ENCODE measurements around the gene RYR2. TPM values are rescaled to one million over a fixed set of nuclear protein-coding genes. Genes with fewer than 3 reads are reported as not detected.
A peak's percentile ranks its signal among the peaks of the same experiment; 100 is the strongest.

The RYR2 gene
- total and polyA plus RNA-seq, 11 donors, result 77.7 to 1,319 (median 805) TPM

DNA sequence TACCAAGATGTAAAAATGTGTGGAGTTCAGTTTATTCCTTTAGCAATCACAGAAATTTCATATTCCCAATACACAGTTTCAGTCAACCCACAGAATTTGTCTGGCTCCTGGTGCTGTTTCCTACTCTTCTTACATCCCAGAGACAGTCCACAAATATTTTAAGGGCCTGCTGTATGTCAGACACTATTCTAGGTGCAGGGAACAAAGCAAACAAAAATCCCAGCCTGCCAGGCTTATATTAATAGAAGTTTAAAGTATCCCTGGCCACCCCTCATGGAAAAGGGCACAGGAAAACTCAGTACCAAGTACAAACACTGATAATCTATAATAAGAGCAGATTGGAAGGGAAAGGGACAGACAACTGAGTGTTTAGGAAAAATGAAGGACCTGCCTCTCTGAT lies 653.9 kb downstream of the RYR2 start:
- Histone ChIP-seq H3K9me3 (no peaks in the 10 kb centered on the region), H3K27me3 (no peaks in the 10 kb centered on the region), H3K27ac (peak overlapping the region; percentile 56 to 95 (median 82)), H3K36me3 (peaks cover 0 to 34% (median 0%) of the 10 kb centered on the region in 9 donors), H3K4me1 (peaks cover 0 to 81% (median 8%) of the 10 kb centered on the region in 12 donors), H3K4me3 (no peak overlapping the region)
- ATAC-seq (peak; percentile 86 to 91 (median 90)), DNase-seq (peak in 2 of 5 donors; percentile 33 to 35)
- no peak for TF ChIP-seq POLR2A (IDR thresholded peaks at IDR 0.05)
- TF ChIP-seq, protein P1, sequence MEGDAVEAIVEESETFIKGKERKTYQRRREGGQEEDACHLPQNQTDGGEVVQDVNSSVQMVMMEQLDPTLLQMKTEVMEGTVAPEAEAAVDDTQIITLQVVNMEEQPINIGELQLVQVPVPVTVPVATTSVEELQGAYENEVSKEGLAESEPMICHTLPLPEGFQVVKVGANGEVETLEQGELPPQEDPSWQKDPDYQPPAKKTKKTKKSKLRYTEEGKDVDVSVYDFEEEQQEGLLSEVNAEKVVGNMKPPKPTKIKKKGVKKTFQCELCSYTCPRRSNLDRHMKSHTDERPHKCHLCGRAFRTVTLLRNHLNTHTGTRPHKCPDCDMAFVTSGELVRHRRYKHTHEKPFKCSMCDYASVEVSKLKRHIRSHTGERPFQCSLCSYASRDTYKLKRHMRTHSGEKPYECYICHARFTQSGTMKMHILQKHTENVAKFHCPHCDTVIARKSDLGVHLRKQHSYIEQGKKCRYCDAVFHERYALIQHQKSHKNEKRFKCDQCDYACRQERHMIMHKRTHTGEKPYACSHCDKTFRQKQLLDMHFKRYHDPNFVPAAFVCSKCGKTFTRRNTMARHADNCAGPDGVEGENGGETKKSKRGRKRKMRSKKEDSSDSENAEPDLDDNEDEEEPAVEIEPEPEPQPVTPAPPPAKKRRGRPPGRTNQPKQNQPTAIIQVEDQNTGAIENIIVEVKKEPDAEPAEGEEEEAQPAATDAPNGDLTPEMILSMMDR (IDR thresholded peaks at IDR 0.05), result no peak
- intact Hi-C loops (cut with DNase I), result no loop called here

DNA sequence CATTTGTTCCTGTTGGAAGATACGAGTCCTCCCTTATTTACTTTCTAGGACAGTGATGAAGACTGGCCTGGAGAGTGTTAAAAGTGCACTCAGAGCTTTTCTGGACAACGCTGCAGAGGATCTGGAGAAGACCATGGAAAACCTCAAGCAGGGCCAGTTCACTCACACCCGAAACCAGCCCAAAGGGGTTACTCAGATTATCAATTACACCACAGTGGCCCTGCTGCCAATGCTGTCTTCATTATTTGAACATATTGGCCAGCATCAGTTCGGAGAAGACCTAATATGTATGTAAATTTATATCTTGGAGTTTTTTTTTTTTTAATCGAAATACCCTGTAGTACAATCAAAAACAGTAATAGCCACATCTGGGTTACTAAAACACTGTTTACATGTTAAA lies 658.2 kb downstream of the RYR2 start:
- intact Hi-C loops (cut with DNase I), result no loop called here
- Histone ChIP-seq H3K27ac (peak overlapping the region in 2 of 12 donors; percentile 0 to 13), H3K4me3 (no peak overlapping the region), H3K27me3 (no peaks in the 10 kb centered on the region), H3K36me3 (peaks cover 0 to 51% (median 0%) of the 10 kb centered on the region in 9 donors), H3K4me1 (peaks cover 0 to 66% (median 7%) of the 10 kb centered on the region in 12 donors), H3K9me3 (no peaks in the 10 kb centered on the region)
- DNase-seq (no peak), ATAC-seq (peak in 1 of 4 donors; percentile 3)
- 58 to 66% (median 61%) methylated on average over 5 of the region's 5 CpGs for WGBS, 4 donors
- TF ChIP-seq POLR2A (IDR thresholded peaks at IDR 0.05), result no peak
- TF ChIP-seq, protein P1 (IDR thresholded peaks at IDR 0.05), result no peak

DNA sequence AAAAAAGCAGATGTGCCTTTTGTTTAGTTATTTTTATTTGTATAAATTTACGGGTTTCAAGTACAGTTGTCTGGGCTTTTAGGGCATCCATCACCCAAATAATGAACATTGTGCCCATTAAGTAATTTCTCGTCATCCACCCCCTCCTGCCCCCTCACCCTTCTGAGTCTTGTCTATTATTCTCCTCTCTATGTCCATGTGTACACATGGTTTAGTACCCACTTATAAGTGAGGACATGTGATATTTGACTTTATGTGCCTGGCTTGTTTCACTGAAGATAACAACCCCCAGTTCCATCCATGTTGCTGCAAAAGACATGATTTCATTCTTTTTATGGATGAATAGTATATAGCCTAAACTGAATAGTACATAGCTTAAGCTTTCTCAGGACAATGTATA lies 659.5 kb downstream of the RYR2 start:
- DNase-seq (no peak), ATAC-seq (peak in 3 of 4 donors; percentile 48 to 62 (median 52))
- WGBS, 4 donors, result 55 to 70% (median 58%) methylated on average over 2 of the region's 2 CpGs
- H3K4me3 ChIP-seq, result no peak overlapping the region
- peaks cover 0 to 51% (median 0%) of the 10 kb centered on the region in 9 donors for H3K36me3 ChIP-seq
- peak overlapping the region in 2 of 12 donors; percentile 36 to 44 for H3K27ac ChIP-seq
- TF ChIP-seq, protein P1 (IDR thresholded peaks at IDR 0.05), result no peak
- no peak for TF ChIP-seq POLR2A (IDR thresholded peaks at IDR 0.05)
- peaks cover 0 to 56% (median 8%) of the 10 kb centered on the region in 12 donors for H3K4me1 ChIP-seq
- no peaks in the 10 kb centered on the region for H3K9me3 ChIP-seq
- no peaks in the 10 kb centered on the region for H3K27me3 ChIP-seq
- intact Hi-C loops (cut with DNase I), result no loop called here

DNA sequence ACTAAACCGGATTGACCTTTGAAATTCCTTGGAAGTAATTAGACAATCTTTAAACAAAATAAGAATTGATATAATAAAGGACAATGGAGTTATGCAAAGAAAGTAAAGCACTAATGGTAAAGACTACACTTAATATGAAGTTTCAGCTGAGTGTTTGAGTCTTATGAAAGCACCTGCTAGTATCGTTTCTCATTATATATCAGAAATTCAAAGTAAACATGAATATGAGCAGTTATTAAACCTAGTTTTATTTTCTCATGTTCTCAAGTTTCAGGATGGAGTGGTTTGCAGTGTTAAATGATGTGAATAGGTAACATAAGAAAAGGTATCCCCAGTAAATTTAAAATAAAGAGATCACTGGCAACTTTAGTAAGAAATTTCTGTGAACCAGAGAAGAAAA lies 660.2 kb downstream of the RYR2 start:
- intact Hi-C loops (cut with DNase I), result no loop called here
- H3K36me3 ChIP-seq, result peaks cover 0 to 55% (median 0%) of the 10 kb centered on the region in 9 donors
- H3K4me1 ChIP-seq, result peaks cover 0 to 53% (median 7%) of the 10 kb centered on the region in 12 donors

More for the DNA sequence above, 660.2 kb downstream of the RYR2 start:
- WGBS, 4 donors, result 72 to 79% (median 75%) methylated on average over 2 of the region's 2 CpGs
- H3K27me3 ChIP-seq, result no peaks in the 10 kb centered on the region
- TF ChIP-seq, protein P1 (IDR thresholded peaks at IDR 0.05), result no peak
- TF ChIP-seq POLR2A (IDR thresholded peaks at IDR 0.05), result no peak
- no peak for ATAC-seq
- H3K4me3 ChIP-seq, result no peak overlapping the region
- no peak for DNase-seq
- H3K27ac ChIP-seq, result peak overlapping the region in 2 of 12 donors; percentile 36 to 44
- H3K9me3 ChIP-seq, result no peaks in the 10 kb centered on the region

Measured in heart left ventricle (tissue), 16 donors.